Measurements from ENCODE around the gene FRMD7.
"Not testable (repeated sequence)": the region's sequence is repeated elsewhere in the genome, so short reads cannot be mapped to it uniquely, and the experiment has no call there.

Gene FRMD7

GRCh38 chrX:132127743-132128142 is at the start of gene FRMD7:
FRMD7 (minus strand) TSS chrX:132128020; CDS start chrX:132127844, 176 bp downstream.
- DNase-seq (ENCODE audit: low read depth in 2 of 2): no peak

- no peak for DNase-seq (ENCODE audit: low read depth in 2 of 2)
These were observed 45.8 kb upstream of the FRMD7 start for GRCh38 chrX:132173647-132174046.

- DNase-seq (ENCODE audit: low read depth in 2 of 2): no peak
These were observed 44.1 kb upstream of the FRMD7 start for GRCh38 chrX:132171881-132172280.

GRCh38 chrX:132171478-132171877 is 43.7 kb upstream of the FRMD7 start:
- DNase-seq (ENCODE audit: low read depth in 2 of 2): no peak

GRCh38 chrX:132169554-132169953 is 41.7 kb upstream of the FRMD7 start:
- no peak for DNase-seq (ENCODE audit: low read depth in 2 of 2)

GRCh38 chrX:132165651-132166050 is 37.8 kb upstream of the FRMD7 start:
- DNase-seq (ENCODE audit: low read depth in 2 of 2): no peak

- no peak for DNase-seq (ENCODE audit: low read depth in 2 of 2)
These were observed 37.2 kb upstream of the FRMD7 start for GRCh38 chrX:132165005-132165404.

GRCh38 chrX:132163094-132163493 is 35.3 kb upstream of the FRMD7 start:
- DNase-seq (ENCODE audit: low read depth in 2 of 2): not testable (repeated sequence)

GRCh38 chrX:132153166-132153565 is 25.3 kb upstream of the FRMD7 start:
- DNase-seq (ENCODE audit: low read depth in 2 of 2): no peak

GRCh38 chrX:132146456-132146855 is 18.6 kb upstream of the FRMD7 start:
- DNase-seq (ENCODE audit: low read depth in 2 of 2): no peak

- DNase-seq (ENCODE audit: low read depth in 2 of 2): no peak
These were observed 16.2 kb upstream of the FRMD7 start for GRCh38 chrX:132144061-132144460.

- no peak for DNase-seq (ENCODE audit: low read depth in 2 of 2)
These were observed 1.9 kb downstream of the FRMD7 start for GRCh38 chrX:132125906-132126305.

GRCh38 chrX:132120913-132121312 is 6.9 kb downstream of the FRMD7 start:
- no peak for DNase-seq (ENCODE audit: low read depth in 2 of 2)

- no peak for DNase-seq (ENCODE audit: low read depth in 2 of 2)
These were observed 7.9 kb downstream of the FRMD7 start for GRCh38 chrX:132119821-132120515.

- no peak for DNase-seq (ENCODE audit: low read depth in 2 of 2)
These were observed 8.5 kb downstream of the FRMD7 start for GRCh38 chrX:132119283-132119682.

- no peak for DNase-seq (ENCODE audit: low read depth in 2 of 2)
These were observed 9.5 kb downstream of the FRMD7 start for GRCh38 chrX:132118358-132118757.

- no peak for DNase-seq (ENCODE audit: low read depth in 2 of 2)
These were observed 12.0 kb downstream of the FRMD7 start for GRCh38 chrX:132115792-132116191.

- no peak for DNase-seq (ENCODE audit: low read depth in 2 of 2)
These were observed 13.2 kb downstream of the FRMD7 start for GRCh38 chrX:132114607-132115006.

GRCh38 chrX:132107291-132107690 is 20.5 kb downstream of the FRMD7 start:
- no peak for DNase-seq (ENCODE audit: low read depth in 2 of 2)

- DNase-seq (ENCODE audit: low read depth in 2 of 2): no peak
These were observed 26.0 kb downstream of the FRMD7 start for GRCh38 chrX:132101799-132102198.

- no peak for DNase-seq (ENCODE audit: low read depth in 2 of 2)
These were observed 26.6 kb downstream of the FRMD7 start for GRCh38 chrX:132101206-132101605.

- DNase-seq (ENCODE audit: low read depth in 2 of 2): not testable (repeated sequence)
These were observed 29.1 kb downstream of the FRMD7 start for GRCh38 chrX:132098704-132099103.

- DNase-seq (ENCODE audit: low read depth in 2 of 2): no peak
These were observed 33.7 kb downstream of the FRMD7 start for GRCh38 chrX:132094164-132094563.

GRCh38 chrX:132093239-132093860 is 34.5 kb downstream of the FRMD7 start:
- DNase-seq (ENCODE audit: low read depth in 2 of 2): no peak
